GM19452 (cell line): ENCODE measurements around the gene PIEZO2.
"Not testable (repeated sequence)": the region's sequence is repeated elsewhere in the genome, so short reads cannot be mapped to it uniquely, and the experiment has no call there.

ENCODE experiments used
- ATAC-seq: cut with Tn5 transposase; IDR thresholded peaks from one replicate; pipeline ENCODE4 v1.9.1; 2021; ENCODE audit not compliant: unreplicated experiment

The PIEZO2 gene

DNA sequence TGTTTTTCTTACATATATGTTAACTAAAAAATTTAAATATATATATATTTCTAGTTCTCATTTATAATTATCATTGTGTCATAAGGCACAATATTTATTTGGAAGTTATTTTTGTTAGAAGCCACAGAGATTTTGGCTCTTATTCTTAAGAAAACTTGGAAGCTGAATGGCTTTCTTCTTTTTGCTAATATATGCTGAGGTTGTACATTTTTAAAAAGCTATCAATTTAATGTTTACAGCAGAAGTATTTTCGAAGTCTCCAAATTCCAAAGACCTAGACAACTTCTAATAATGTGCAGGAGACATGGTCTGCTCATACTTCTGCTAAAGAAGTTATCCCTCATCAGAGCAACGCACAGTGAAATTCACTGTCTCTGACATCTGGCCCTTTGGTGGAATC lies 3.7 kb upstream of the PIEZO2 start:
- ATAC-seq, result no peak

DNA sequence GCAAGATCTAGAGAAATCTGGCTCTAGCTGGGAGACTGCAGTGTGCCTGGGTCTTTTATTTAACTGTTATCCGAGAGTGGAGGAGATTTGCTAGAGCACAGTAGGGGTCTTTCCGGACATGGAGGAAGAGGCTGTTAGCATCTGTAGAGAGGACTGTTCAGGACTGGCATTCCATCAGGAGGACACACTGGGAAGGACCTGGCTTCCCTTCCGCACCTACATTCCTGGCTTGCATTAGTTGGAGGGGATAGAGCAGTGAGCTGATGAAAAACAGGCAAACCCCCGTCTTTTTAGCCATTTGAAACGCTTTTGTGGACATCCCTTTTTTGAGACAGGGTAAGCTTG lies 874 bp upstream of the PIEZO2 start:
- ATAC-seq, result no peak

DNA sequence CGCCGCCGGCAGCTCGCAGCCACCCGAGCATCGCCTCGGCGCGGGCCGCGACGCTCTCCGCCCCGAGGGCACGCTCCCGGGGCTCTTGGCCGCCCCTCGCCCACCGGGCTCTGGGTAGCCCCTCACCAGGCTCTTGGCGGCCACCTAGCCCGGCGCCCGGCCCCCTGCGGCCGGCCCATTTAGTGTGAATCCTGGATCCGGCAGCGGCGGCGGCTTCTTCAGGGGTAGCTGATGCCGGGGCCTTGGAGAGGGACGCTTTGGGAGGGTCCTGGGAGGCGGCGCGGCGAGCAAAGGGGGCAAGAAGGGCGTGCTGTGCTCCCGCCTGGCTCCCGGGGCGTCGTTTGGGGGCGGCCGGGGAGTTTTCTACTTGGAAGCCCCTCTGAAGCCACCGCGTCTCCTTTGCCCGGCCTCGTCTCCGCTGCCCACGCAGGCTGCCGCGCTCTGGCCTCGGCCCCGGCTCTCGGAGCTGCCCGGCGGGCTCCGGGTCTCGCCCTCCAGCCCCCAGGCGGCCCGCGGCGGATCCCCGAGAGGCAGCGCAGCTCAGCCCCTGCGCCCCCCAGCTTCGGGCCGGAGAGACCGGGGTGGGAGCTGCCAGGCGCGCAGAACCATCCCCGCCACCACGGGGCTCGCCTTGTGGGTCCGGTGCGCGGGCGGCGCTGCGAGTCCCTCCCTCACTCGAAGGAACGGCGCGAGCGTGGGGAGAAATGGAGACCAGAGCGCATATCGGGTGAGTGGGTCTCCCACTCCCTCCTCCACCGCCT lies 509 bp downstream of the PIEZO2 start:
- ATAC-seq, result no peak

DNA sequence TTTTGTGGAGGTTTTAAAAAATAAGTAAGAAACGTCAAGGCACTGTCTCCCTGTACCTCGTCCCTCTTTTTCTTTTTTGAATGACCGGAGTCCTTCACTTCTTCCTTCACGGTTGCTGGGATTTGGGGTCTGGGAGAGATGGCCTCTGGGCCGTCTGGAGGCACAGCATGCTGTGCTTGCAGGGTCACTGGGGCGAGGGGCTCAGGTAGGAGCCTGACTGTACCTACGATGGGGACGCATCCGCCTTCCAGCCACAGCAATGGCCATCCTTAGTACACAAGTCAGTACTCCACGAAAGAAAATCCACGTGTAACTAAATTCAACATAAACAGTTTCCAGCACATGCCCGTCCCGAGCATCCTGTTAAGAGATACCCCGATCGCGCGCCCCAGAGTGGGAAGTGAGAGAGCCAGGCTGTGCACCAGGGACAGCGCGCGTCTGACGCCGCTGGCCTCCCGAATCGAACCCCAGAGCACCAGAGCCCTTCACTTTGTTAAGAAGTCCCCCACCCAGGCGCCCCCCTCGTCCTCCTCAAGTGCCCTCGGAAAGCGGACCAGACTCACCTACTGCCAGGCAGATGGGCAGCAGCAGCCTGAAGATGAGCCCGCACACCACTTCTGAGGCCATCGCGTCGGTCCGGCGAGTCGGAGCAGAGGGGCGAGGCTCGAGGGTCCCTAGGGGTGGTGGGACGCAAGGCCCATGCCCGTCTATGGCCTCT lies 1.2 kb downstream of the PIEZO2 start:
- ATAC-seq, result no peak

DNA sequence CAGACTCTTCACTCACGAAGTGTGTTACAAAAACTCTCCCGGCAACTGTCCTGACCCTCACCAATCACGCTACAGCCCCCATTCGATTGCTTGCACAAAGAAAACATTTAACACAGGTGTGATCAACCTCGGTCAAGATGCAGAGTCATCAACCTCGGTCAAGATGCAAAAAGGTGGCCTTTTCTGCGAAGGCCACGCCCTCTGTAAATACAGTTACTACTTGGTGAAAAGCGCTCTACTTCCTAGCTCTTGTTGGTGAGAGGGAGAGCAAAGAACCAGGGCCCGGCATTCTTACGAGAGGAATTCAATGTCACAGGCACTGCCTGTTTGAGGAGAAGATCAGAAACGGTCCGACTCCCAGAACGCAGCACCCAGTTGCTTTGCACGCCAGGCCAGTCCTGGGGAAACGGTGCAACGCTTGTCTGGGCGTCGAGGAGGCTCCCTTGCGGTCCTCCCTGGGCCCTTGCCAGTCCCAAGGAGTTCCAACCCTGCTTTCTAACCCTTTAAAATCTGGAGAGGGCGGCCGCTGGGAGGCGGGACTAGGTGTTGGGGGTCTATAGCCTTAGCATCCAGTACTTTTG lies 1.9 kb downstream of the PIEZO2 start:
- no peak for ATAC-seq

DNA sequence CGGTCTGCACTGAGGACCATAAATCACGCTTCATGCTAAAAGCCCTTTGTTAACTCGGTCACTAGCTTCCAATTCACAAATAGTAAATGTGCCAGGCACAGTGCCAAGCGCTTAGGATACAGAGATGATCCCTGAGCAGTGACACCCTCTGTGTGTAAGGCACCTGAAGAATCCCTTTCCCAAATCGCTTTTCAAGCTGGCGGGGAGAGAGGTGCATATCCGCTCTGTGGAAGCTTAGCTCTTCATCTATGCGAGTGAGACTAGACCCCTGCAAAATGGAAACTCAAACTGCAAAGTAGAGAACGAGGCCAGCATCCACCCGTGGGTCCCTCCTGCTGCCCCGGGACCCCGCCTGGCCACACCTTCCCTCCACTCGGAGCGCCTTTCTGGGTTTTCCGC lies 2.4 kb downstream of the PIEZO2 start:
- ATAC-seq, result no peak

DNA sequence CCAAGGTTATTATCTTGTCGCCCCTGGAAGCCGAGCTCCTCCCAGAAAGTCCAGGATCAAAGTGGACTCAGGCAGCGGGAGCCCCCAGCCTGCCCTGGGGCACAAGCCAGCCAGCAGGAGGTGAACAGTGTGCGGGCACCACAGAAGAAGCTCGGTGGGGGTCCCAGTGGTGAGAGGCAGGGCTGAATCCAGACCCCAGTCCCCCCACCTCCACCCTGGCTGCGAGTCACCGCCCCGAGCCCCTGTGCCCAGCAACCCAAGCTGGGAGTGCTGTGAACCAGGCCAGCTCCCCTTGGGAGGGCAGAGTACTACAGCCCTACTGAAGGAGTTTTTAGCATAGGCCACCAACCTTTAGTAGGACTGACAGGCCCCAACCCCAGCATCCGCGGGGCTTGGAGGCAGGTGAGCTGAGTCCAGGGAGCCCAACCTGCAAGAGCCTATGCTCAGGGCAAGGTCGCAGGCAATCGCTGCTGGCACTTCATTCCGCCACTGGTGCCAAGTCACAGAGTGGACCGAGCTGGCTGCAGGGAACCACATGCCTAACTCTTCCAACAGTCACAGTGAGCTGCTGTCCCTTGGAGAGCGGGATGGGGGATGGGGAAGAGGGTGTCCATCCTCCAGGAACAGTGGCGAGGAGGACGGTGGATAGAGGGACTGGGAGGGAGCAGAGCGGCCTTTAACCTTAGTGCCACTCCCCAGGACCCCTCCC lies 3.0 kb downstream of the PIEZO2 start:
- ATAC-seq, result no peak

DNA sequence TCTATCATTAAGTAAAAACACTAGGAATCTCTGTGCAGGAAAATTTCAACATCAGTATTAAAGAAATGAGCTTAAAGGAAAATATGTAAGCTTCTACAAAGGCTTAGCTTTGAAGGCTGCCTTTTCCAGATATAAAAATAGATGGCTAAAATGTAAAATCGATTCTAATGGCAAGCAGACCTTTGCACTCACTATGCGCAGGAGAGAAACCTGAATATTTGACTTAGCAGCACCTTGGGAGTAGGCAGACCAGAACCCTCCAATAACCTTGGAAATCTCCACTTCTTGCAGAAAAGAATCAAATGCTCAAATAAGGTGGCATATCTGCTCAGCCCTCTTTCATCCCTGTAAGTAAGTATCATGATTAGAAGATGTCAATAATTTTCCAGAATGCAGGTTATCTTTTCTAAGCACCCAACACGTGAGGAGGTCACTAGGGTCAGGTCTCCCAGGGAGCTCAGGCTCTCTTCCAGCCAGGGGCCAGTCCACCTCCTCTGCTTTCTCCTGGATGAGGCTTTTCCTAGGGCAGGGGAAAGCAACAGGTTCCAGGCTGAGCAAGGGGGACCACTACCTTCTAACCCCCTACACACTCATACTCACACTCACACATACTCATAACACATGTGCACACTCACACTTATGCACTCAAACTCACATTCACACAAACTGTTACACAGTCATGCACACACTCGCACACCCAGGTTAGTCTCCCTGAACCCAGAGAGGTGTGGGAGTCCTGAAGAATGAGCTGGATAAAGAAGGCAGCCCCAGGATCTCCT lies 3.8 kb downstream of the PIEZO2 start:
- no peak for ATAC-seq

DNA sequence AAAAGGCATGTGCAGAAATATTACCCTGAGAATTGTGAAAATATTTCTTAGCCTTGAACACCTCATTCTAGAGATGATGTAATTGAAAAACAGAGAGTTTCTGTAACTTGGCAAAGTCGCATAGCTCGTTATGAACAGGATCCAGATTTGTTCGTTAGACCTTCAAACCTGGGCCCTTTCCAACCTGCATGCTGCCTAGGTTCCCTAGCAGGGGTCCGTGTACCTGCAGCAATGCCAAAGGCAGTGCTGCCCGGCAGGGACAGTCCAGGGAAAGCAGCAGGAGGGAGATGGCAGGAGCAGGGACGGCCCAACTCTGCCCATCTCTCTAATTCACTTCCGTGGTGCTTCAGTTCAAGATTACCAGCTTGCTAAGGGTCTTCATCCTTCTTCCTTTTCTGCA lies 12.0 kb downstream of the PIEZO2 start:
- ATAC-seq, result no peak

DNA sequence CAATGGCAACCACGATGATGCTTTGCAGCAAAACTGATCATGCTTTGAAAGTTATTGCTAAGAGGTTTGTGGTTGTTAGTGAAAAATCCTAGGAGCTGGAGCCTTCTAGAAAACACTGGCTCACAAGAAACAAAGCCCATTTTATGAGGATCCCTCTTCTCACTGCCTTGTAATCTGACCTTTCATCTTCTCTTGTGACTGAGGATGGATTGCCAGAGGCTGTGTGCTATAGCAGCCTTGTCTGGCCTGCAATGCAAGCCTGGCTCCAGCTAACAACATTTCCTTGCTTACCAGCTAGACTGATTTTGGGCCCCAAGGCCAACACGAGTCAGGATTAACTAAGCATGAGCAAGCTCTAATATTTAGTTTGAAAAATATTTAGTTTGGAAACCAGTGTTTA lies 13.1 kb downstream of the PIEZO2 start:
- no peak for ATAC-seq

DNA sequence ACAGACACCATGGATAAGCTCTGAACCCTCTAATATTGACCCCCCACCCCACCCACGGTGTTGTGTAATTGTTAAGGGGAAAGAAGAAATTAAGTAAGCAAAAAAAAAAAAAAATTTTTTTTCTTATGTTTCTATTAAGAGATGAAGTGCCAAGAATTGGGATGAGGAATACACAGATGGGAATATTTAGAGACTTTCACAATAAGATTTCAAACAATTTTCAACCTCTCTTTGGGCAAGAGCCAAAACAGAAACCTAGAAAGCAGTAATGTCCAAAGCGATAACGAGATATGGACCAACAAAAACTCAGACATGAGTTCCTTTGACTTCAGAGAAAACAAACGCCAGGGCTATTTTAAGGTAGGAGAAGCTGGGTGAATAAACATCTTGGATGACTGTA lies 14.4 kb downstream of the PIEZO2 start:
- no peak for ATAC-seq

DNA sequence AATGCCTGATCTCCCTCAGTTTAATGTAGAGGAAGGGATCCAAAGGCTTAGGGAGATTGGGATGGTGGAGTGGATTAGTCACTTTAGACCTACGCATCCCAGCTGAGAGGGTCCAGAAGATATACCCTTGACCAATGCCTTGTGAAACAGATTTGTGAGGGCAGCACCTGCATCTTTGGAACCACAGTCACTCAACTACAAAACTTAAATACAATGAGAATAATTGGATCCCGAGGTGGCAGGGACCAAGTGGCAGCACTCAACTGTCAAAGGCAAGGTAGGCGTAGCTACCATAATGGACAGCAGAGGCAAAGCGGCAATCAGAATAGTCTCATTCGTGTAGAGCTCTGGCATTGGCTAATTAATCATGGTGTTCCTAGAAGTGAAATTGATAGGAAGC lies 20.3 kb downstream of the PIEZO2 start:
- ATAC-seq, result not testable (repeated sequence)

DNA sequence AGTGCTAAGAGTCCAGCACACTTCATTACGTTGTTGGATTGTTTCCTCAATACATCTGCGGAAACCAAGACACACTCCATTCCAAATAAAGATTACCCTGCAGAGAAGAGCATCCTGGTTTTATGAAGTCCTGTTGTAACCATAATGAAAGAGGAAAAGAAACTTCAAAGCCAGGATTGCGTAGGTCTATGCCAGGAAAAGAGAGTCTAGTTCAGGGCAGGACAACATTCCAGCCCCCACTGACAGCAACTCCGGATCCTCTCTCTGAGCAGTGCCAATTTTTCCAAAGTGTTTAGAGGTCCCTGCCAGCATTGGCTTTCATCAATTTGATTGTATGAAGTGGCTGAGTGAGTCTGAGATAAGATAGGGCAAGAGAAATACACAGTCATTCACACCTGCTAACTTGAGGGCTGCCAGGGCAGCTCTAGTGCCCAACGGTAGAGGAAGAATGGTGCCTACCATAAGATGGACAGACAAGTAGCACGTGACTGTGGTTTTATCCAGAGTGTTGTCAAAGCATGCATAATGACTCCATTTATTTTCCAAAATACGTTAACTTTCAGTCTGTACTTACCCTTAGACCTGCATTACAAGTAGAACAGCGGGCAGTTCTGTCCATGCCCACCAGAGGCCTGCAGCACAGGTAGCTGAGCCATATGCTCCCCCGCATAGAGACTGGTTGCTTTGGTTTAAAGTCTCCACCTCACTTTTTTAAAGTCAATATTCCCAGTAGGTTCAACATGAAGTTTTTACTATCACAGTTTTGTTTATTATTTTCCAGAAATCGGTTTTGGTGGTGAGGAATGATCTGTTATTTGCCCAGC lies 23.7 kb downstream of the PIEZO2 start:
- no peak for ATAC-seq

DNA sequence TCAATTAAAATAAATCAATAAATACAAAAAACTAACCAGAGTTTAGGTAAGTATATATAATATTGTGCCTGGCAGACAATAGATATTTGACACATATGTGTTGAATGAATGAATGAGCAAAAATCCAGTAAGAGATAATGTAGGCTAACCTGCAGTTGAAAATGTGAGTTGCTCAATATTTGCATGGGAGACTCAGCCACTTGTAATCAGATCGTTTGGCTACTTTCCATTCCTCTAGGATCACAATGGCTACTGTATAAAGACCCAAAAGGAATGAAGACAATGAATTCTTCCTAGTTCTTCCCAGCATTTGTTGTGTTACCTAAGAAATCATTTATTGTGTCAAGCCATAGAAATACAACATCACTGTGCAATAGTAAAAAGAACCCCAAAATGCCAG lies 25.3 kb downstream of the PIEZO2 start:
- ATAC-seq, result no peak

DNA sequence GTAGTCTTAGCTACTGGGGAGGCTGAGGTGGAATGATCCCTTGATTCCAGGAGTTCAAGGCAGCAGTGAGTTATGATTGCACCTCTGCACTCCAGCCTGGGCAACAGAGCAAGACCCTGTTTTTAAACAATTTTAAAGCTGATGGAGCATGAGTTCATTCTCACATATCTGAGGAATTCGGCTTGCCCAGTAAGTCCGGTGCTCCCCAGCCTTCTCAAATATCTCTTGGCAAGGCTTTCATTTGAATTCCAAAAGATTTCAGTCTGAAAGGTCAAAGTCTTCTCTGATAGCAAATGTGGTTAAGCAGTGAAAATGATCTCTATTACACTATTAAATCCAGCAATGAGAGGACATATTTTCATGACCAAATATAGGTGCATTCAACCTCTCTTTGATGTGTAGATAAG lies 27.9 kb downstream of the PIEZO2 start:
- ATAC-seq, result no peak

DNA sequence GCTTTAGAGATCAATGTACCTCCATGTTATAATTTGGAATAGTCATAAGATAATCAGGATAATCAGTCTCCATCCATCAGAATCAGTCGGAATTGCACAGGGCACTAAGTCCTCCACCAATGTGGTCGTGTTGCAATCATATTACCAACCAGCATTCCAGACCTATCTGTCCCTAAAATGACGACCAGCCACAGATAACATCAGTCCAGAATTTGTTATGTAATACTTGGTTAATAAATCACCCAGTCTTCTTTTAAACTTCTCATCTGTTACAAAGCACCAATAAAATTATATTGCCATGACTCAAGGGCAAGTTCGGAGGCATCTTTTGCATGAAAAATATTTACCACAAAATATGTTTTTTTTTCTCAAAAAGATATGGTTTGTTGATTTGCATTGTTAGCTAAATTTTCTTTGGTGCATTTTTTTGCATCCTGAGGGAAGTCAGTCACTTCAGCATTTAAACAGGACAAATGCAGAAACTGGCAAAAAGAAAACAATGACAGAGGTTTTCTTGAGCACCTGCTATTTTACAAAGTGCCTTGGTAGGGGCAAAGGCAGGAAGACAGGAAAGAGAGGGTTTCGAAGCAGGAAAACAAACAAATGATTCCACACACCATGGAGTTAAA lies 29.3 kb downstream of the PIEZO2 start:
- no peak for ATAC-seq

DNA sequence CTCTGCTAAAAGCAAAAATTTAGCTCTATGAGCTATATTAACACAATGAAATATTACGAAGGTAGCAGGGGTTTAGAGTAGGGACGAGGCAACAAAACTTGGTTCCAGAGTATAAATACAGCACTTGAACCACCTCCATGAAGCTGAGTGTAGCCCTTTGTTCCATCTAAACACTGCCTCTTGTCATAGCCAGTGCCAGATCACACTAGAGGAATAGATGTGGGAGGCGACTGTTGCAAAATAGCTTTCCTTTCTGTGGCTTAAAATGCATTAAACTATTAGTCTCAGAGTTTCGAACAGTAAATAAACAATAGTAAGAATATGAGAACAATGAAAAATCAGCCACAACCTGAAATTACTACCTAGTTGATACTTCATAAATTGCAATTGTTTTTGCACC lies 29.8 kb downstream of the PIEZO2 start:
- ATAC-seq, result no peak

DNA sequence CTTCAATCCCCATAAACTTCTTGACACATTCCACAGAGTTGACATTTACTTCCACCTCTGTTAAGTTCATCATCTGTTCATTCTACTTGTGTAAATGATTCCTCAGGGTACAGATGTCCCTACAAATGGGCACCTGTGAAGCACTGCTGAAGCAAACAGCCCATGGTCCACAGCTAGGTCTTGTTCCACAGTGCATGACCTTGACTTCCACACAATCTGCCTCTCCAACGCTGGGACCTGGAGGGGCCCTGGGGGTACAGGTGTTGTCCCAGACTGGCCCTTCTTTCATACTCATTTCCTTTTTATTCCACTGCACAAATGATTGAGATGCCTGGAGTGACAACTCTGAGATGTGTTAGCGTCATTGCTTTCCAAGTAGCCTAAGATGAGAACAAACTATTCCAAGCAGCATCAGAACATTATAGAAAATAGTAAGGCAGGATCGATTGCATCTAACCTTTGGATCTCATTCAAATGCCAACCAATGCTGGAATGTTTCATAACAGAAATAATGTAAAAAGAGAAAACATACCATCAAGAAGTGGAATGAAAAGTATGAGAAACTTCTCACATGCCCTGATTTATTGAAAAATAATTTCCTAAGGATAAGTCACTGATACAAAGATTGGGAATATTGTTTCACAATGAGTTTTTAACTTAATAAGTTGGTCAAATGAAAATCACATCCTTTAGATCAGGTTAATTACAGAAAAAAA lies 31.2 kb downstream of the PIEZO2 start:
- ATAC-seq, result no peak

DNA sequence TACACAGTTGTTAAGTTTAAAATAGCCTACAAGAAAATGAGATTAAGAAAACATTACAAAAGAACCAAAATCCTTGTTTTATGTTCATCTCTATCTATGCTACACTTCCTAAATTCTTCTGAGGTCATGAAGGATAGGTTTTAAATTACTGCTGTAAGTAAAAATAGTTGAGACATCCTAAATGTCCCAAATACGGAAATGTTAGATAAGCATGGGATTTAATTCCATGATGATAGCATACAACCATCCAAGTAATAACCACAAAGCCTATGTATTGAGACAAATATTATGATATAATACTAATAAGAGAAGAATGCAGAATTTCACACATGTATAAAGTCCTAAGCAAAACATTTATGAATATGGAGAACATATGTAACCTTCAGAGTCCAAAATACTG lies 34.1 kb downstream of the PIEZO2 start:
- ATAC-seq, result no peak
